Measurements from ENCODE around the gene ZFP37.
A peak's percentile ranks its signal among the peaks of the same experiment; 100 is the strongest.

Gene ZFP37

DNA sequence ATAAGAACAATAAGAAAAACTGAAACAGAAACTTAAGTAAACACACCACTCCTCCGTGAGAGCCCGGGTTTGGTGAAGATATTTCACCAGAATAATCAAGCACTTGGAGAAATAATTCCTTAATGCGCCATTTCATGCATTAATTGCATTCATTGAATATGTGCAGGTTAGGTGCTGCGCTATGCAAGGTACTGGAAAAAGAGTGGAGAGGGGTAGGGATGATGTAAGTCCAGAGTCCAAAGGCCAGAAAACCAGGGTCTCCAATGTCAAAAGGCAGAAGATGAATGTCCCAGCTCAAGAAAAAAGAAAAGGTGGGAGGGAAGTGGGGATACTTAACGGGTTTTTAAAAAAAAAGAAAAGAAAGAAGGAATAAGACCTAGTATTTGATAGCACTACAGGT lies 669 bp upstream of the ZFP37 start:
- H3K4me3 Mint-ChIP-seq: no peak overlapping the region
- TF ChIP-seq, protein P1, sequence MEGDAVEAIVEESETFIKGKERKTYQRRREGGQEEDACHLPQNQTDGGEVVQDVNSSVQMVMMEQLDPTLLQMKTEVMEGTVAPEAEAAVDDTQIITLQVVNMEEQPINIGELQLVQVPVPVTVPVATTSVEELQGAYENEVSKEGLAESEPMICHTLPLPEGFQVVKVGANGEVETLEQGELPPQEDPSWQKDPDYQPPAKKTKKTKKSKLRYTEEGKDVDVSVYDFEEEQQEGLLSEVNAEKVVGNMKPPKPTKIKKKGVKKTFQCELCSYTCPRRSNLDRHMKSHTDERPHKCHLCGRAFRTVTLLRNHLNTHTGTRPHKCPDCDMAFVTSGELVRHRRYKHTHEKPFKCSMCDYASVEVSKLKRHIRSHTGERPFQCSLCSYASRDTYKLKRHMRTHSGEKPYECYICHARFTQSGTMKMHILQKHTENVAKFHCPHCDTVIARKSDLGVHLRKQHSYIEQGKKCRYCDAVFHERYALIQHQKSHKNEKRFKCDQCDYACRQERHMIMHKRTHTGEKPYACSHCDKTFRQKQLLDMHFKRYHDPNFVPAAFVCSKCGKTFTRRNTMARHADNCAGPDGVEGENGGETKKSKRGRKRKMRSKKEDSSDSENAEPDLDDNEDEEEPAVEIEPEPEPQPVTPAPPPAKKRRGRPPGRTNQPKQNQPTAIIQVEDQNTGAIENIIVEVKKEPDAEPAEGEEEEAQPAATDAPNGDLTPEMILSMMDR (IDR thresholded peaks at IDR 0.05; ENCODE audit: unreplicated experiment in 3 of 3): no peak
- H3K4me1 Mint-ChIP-seq: no peaks in the 10 kb centered on the region
- H3K27ac Mint-ChIP-seq: no peak overlapping the region
- peaks cover 11% of the 10 kb centered on the region for H3K27me3 Mint-ChIP-seq (ENCODE audit: low read depth)
- H3K36me3 Mint-ChIP-seq (ENCODE audit: low read depth): peaks cover 9% of the 10 kb centered on the region
- H3K9me3 Mint-ChIP-seq: peaks cover 17% of the 10 kb centered on the region

DNA sequence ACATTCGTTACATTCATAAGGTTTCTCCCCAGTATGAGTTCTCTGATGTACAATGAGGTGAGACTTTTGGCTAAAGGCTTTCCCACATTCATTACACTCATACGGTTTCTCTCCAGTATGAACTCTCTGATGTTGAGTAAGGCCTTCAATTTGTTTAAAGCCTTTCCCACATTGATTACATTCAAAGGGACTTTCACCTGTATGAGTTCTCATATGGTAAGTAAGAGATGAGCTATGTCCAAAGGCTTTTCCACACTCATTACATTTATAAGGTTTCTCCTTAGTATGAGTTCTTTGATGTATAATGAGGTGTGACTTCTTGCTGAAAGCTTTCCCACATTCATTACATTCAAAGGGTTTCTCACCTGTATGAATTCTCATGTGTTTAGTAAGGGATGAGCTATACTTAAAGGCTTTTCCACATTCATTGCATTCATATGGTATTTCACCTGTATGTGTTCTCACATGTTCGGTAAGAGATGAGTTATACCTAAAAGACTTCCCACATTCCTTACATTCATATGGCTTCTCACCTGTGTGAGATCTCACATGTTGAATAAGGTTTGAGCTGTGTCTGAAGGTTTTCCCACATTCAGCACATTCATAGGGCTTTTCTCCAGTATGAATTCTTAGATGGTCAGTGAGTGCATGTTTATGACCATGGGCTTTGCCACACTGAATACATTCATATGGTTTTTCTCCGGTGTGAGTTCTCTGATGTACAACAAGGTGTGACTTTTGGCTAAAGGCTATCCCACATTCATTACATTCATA lies 13.5 kb downstream of the ZFP37 start:
- Mint-ChIP-seq H3K4me3 (no peak overlapping the region), H3K9me3 (peaks cover 86% of the 10 kb centered on the region), H3K27ac (no peak overlapping the region), H3K27me3 (ENCODE audit: low read depth) (no peaks in the 10 kb centered on the region), H3K36me3 (ENCODE audit: low read depth) (peaks cover 12% of the 10 kb centered on the region), H3K4me1 (no peaks in the 10 kb centered on the region)
- TF ChIP-seq, protein P1 (IDR thresholded peaks at IDR 0.05; ENCODE audit: unreplicated experiment in 3 of 3): no peak

- TF ChIP-seq, protein P1 (IDR thresholded peaks at IDR 0.05; ENCODE audit: unreplicated experiment in 3 of 3): no peak
- H3K4me3 Mint-ChIP-seq: no peak overlapping the region
- no peak overlapping the region for H3K27ac Mint-ChIP-seq
- peaks cover 4% of the 10 kb centered on the region for H3K27me3 Mint-ChIP-seq (ENCODE audit: low read depth)
- no peaks in the 10 kb centered on the region for H3K36me3 Mint-ChIP-seq (ENCODE audit: low read depth)
- H3K4me1 Mint-ChIP-seq: no peaks in the 10 kb centered on the region
- peaks cover 48% of the 10 kb centered on the region for H3K9me3 Mint-ChIP-seq
Observed at GRCh38 chr9:113026200-113026599, 30.3 kb downstream of the ZFP37 start.

DNA sequence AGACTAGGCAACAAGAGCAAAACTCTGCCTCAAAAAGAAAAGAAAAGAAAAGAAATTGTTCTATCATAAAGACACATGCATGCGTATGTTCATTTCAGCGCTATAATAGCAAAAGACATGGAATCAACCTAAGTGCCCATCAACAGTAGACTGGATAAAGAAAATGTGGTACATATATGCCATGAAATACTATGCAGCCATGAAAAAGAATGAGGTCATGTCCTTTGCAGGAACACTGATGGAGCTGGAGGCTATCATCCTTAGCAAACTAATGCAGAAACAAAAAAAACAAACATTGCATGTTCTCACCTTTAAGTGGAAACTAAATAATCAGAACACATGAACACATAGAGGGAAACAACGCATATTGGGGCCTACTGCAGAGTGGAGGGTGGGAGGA lies 38.3 kb downstream of the ZFP37 start:
- peaks cover 8% of the 10 kb centered on the region for H3K27me3 Mint-ChIP-seq (ENCODE audit: low read depth)
- no peak overlapping the region for H3K27ac Mint-ChIP-seq
- H3K4me3 Mint-ChIP-seq: no peak overlapping the region
- H3K9me3 Mint-ChIP-seq: peaks cover 60% of the 10 kb centered on the region
- H3K36me3 Mint-ChIP-seq (ENCODE audit: low read depth): no peaks in the 10 kb centered on the region
- H3K4me1 Mint-ChIP-seq: no peaks in the 10 kb centered on the region
- TF ChIP-seq, protein P1 (IDR thresholded peaks at IDR 0.05; ENCODE audit: unreplicated experiment in 3 of 3): no peak

DNA sequence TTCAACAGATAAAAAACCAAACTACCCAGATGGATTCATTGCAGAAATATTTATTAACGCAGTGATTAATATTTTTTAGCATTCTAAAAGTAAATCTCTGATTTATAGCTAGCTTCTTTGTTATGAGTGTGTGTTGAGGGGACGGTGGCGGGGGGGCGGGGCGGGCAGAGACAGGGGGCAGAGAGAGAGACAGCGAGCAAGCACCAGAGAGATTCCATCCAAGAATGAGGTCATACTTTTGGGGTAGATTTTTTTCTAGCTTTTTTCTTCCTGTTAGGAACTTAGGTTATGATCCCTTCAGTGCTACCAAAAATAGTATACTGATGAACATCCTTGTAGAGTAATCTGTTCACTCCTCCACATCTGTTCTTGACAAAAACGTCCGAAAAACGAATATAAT lies 44.0 kb downstream of the ZFP37 start:
- peak overlapping the region; percentile 88 to 93 (median 92) for H3K4me3 Mint-ChIP-seq
- H3K4me1 Mint-ChIP-seq: peaks cover 4% of the 10 kb centered on the region
- H3K27me3 Mint-ChIP-seq (ENCODE audit: low read depth): peaks cover 4% of the 10 kb centered on the region
- TF ChIP-seq, protein P1 (IDR thresholded peaks at IDR 0.05; ENCODE audit: unreplicated experiment in 3 of 3): no peak
- H3K27ac Mint-ChIP-seq: no peak overlapping the region
- H3K36me3 Mint-ChIP-seq (ENCODE audit: low read depth): peaks cover 32% of the 10 kb centered on the region
- peaks cover 51% of the 10 kb centered on the region for H3K9me3 Mint-ChIP-seq

DNA sequence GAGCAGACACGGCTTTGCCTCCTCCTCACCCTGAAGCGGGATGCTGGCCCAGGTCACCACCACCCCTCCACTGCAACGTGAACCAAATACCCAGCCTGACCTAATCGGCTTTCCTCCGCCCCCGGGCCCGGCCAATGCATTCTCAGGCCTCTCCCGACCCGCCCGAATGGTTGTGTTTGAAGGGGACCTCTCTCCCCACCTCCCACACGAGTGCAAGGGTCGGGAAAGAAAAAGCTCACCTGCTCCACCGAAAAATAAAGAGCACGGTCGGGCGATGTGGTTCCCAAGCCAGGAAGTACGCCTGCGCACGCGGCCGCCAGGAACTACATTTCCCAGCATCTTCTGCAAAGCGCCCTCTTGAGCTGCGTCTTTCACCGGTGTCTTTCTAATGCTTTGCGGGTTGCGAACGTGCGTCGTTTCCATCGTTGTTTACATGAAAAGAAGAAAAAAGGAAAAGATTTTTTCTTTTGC lies 44.6 kb downstream of the ZFP37 start, which contains the start of gene ZNF883:
Gene ZNF883 (minus strand): TSS at position 282 of the 471 bp plus-strand sequence.
- TF ChIP-seq, protein P1 (IDR thresholded peaks at IDR 0.05; ENCODE audit: unreplicated experiment in 3 of 3): no peak
- peaks cover 4% of the 10 kb centered on the region for H3K4me1 Mint-ChIP-seq
- H3K36me3 Mint-ChIP-seq (ENCODE audit: low read depth): peaks cover 37% of the 10 kb centered on the region
- H3K27ac Mint-ChIP-seq: peak within 1 kb of the TSS in 1 of 3 experiments; percentile 13
- peaks cover 54% of the 10 kb centered on the region for H3K9me3 Mint-ChIP-seq
- peak within 1 kb of the TSS; percentile 88 to 93 (median 92) for H3K4me3 Mint-ChIP-seq
- H3K27me3 Mint-ChIP-seq (ENCODE audit: low read depth): peaks cover under 1% of the 10 kb centered on the region

Measured in nephron (organoid).